Subcutaneous adipose tissue (tissue), 4 donors: ENCODE measurements around the gene SLA2. TPM values are rescaled to one million over a fixed set of nuclear protein-coding genes. Genes with fewer than 3 reads are reported as not detected.

ENCODE experiments used
- CTCF ChIP-seq: fragments of 450-650 bp; IDR thresholded peaks from one replicate; pipeline ENCODE4 v1.5.1; 2016; ENCODE audit warnings: low read depth, mild to moderate bottlenecking, control low read depth, antibody characterized with exemption, moderate library complexity
- total RNA-seq, 4 donors: library from RNA; depleted of rRNA; stranded (reverse); fragments of >200 nt; gene quantifications; one replicate each; pipeline ENCODE4 v1.1.0, GENCODE V29; 2016

The SLA2 gene
- total RNA-seq, 4 donors from 2014 or later, result 0.19 to 2.1 (median 0.54) TPM

GRCh38 chr20:36576081-36576445, 69.9 kb downstream of the SLA2 start:
- TF ChIP-seq CTCF, result no peak

- no peak for TF ChIP-seq CTCF
Observed at GRCh38 chr20:36574366-36575135, 71.4 kb downstream of the SLA2 start.

- TF ChIP-seq CTCF, result no peak
Observed at GRCh38 chr20:36573798-36574365, 72.1 kb downstream of the SLA2 start.

GRCh38 chr20:36573103-36573797, 72.7 kb downstream of the SLA2 start, which contains the start of gene TGIF2:
TSS of gene TGIF2 (plus strand) at chr20:36573597. CDS start at chr20:36578775, 5,178 bp downstream.
- no peak for TF ChIP-seq CTCF

- no peak for TF ChIP-seq CTCF
Observed at GRCh38 chr20:36572701-36573102, 73.3 kb downstream of the SLA2 start.

GRCh38 chr20:36571564-36572504, 74.2 kb downstream of the SLA2 start:
- TF ChIP-seq CTCF, result no peak
